HFF-Myc (cell line): ENCODE measurements around the gene LVRN.

Source experiments
- DNase-seq: peaks from one replicate; pipeline ENCODE4 v3.0.0-alpha.2; 2011; ENCODE audit warnings: low read depth; ENCODE audit errors: extremely low read depth
- H3K4me3 ChIP-seq: replicated peaks from 2 replicates; pipeline ENCODE4 v1.5.1; 2011; ENCODE audit warnings: low read depth, mild to moderate bottlenecking, control low read depth, low read length
- TF ChIP-seq, protein P1 (sequence below): IDR thresholded peaks from 2 replicates; pipeline ENCODE4 v1.5.1; 2012; ENCODE audit warnings: mild to moderate bottlenecking, low read depth, low read length, control low read depth; ENCODE audit errors: missing control alignments

Gene LVRN

DNA sequence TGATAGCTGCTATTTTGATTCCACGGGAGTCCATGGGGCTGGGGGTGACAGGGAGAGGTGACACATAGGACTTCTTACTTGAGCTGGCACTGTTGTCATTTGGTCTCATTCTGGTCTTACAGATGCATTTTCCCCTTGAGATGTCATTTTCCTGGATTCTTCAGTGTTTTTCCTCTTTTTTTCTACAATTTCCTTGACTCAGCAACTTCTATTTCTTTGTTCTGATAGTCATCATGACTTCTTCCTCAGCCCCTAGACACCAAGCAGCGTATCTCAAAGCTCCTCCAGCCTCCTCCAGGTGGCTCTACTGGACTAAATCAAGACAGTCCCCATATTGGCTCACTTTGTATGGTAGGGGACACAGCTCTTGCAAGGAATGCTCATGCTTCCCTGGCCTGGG is 16.5 kb downstream of the LVRN start:
- H3K4me3 ChIP-seq, result no peak overlapping the region
- no peak for DNase-seq
- TF ChIP-seq, protein P1, sequence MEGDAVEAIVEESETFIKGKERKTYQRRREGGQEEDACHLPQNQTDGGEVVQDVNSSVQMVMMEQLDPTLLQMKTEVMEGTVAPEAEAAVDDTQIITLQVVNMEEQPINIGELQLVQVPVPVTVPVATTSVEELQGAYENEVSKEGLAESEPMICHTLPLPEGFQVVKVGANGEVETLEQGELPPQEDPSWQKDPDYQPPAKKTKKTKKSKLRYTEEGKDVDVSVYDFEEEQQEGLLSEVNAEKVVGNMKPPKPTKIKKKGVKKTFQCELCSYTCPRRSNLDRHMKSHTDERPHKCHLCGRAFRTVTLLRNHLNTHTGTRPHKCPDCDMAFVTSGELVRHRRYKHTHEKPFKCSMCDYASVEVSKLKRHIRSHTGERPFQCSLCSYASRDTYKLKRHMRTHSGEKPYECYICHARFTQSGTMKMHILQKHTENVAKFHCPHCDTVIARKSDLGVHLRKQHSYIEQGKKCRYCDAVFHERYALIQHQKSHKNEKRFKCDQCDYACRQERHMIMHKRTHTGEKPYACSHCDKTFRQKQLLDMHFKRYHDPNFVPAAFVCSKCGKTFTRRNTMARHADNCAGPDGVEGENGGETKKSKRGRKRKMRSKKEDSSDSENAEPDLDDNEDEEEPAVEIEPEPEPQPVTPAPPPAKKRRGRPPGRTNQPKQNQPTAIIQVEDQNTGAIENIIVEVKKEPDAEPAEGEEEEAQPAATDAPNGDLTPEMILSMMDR, result no peak

- peak; percentile 61 for DNase-seq
- H3K4me3 ChIP-seq, result no peak overlapping the region
- TF ChIP-seq, protein P1, result no peak
These were observed 17.1 kb downstream of the LVRN start for GRCh38 chr5:115979201-115980041.

DNA sequence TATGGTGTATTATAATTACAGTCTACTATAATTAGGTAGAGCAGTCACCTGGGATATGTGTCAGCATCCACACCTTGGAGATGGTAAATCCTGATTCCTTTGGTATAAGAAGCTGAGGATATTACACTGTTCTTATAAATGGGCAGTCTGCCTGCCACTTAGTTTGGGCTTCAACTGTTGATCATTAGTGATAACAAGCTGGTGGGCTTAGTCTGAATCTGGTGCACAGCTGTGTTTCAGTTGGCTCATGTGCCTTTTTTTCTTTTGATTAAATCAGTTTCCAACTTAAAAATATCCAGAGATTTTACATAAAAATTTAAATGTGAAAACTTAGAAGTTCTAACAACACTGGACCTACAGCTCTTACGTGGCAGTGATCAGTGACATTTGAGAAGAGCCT is 21.2 kb downstream of the LVRN start:
- TF ChIP-seq, protein P1, result no peak
- no peak for DNase-seq

DNA sequence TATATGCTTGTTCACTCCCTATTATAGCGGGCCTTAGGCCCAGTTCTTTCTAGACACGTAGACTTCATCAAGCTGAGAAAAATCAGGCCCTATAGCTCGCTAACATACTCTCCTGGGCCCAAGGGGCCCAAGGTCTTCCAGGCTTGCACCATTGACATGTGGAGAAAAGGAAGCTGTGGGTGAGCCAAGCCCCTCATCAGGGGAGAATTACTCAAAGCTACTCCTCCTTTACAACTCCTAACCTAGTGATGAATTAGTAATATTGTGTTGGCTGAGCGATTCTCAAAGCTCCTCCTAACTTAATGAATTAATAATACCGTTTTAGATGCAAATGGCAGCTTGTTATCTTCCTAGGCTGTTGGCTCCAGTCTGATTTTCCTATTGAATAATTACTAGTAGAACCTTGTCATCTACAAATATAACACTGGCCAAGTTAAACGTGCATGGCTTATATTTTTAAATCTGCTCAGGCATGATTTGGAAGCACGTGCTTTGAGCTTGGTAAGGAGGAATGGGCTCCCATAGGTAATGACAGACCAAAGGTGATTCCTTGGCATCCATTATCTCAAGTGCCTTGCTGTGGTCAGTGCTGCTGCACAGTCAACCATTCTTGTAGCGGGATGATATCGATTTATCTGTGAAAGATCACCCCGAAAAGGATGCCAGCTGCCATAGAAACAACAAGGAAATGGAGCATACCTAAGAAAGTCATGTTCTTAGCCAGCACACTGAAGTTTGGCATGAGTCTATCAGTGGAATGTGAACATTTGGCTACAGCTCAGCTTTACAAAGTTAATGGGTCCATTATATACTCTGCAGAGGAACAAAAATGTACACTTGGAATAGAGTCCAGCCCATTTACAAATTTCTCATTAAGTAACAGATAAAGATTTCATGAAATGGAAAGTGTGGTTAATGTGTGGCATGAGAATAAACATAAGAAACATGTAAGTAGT is 23.8 kb downstream of the LVRN start:
- TF ChIP-seq, protein P1, result no peak
- H3K4me3 ChIP-seq, result no peak overlapping the region
- no peak for DNase-seq

More for the DNA sequence above, 21.2 kb downstream of the LVRN start:
- no peak overlapping the region for H3K4me3 ChIP-seq

- H3K4me3 ChIP-seq, result no peak overlapping the region
- TF ChIP-seq, protein P1, result no peak
- no peak for DNase-seq
These were observed 25.7 kb downstream of the LVRN start for GRCh38 chr5:115988002-115988401.

- TF ChIP-seq, protein P1, result no peak
- DNase-seq, result no peak
- H3K4me3 ChIP-seq, result no peak overlapping the region
These were observed 30.6 kb downstream of the LVRN start for GRCh38 chr5:115992848-115993350.
